NCI-H69 (cell line): ENCODE data around the gene WASHC4.
"Not testable (repeated sequence)": the region's sequence is repeated elsewhere in the genome, so short reads cannot be mapped to it uniquely, and the experiment has no call there.

Experiments
- DNase-seq: peaks from one replicate; lab custom pipeline; 2025; lab: John Stamatoyannopoulos, UW

The WASHC4 gene

DNA sequence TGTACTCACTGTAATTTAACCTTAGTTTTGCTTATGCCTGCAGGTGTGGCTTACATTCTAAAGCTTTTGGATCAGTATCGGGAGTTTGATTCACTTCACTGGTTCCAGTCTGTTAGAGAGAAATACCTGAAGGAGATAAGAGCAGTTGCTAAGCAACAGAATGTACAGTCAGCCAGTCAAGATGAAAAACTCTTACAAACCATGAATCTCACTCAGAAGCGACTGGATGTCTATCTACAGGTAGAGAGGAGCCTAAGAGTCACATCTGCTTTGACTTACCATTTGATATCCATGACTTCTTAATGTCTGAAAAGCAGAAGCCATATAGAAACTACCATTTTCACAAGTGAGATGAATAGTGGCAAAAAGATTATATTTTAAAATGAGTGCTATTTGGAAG, 56.5 kb downstream of the WASHC4 start:
- no peak for DNase-seq

DNA sequence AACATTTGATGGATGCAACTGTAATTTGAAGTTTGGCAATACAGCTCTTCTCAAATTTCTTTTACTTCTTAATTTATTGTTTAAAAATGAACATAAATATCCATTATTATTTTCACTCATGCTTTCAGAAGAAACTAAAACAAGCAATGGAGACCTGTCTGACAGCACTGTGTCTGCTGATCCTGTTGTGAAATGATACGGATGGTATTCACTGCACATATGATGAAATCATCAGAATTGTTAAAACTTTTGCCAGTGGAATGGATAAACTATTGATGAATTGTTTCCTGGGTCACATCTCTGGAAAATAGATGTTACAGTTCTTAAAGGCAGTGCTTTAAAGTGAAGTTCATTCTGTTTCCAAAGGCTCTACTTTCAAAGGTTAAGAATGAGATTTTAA, 59.2 kb downstream of the WASHC4 start:
- DNase-seq = no peak

DNA sequence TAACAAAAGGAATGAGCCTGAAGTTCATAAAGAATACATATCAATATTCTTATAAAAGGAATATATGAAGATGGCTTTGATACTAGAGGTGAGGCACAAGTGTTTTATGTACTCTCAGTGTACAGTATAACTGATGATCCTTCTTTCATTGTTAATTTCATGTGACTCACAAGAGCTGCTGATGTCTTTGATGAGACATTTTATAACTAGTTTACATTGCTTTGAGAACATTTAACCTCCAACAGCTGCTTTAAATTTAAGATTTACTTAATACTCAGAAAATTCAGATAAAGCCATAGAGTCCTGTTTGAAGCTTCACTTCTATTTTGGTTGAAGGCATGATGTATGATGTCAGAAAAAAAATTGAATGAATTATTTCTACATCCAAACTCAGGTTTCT, 59.8 kb downstream of the WASHC4 start:
- no peak for DNase-seq

DNA sequence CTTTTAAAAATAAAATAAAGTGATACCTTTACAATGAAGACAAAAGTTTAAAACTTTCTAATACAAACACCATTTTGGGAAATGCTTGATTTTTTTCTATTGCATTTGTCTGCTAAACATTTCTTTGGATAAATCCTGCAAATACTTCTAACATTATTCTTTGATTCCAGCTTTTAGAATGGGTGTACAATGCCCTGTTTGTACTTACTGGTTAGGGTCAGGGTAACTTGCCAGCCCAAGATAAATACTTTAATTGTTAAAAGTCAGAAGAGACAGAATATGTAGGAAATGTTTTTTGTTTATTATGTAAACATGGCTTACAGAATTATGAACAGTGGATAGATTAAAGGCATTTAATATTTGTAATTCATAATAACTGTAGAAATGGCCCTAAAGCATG, 60.5 kb downstream of the WASHC4 start:
- DNase-seq = no peak

DNA sequence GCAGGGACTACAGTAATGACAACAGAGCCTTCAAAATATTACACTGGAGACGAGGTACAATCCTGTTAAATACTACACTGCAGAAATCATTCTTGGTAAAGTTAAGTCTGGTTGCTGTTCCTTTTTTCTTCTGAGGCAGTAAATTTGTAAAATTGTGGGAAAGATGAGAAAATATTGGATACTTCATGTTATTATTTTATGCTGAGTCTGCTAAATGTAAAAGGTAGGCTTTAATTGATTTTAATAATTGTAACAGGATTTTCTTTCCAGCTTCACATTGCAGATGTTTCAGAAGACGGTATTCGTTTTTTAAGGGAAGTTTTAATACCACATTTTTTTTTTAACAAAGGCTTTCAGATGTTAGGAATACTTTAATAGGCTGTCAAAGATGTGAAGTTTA, 62.6 kb downstream of the WASHC4 start:
- DNase-seq = no peak

DNA sequence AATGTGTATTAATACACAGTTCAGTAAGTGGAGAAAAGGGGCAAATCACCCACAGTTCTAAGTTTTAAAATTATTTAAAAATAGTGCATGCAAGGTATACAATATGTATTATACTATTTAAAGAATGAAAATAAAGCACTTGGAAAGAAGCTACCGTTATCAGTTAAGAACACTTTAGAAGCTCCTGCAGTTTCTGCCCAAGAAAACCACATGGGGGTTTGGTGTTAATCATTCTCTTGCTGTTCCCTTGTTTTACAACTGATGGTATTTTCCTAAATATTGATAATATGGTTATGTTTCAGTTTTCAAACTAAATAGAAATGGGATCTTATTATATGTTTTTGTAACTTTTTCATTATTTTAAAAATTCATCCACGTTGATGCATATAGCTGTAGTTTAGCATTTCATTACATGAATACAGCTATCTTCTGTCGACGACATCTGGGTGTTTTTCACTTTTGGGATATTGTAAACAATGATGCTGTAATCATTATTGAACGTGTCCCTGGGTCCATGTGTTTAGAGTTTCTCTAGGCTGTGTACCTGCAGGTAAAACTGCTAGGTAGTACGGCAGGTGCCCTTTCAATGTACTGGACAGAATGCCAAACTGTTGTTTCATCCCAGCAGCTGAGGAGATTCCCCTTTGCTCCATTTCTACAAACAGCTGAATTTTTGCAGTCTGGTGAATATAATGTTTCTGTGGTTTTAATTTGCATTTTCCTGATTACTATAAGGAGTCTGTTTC, 64.3 kb downstream of the WASHC4 start:
- no peak for DNase-seq

DNA sequence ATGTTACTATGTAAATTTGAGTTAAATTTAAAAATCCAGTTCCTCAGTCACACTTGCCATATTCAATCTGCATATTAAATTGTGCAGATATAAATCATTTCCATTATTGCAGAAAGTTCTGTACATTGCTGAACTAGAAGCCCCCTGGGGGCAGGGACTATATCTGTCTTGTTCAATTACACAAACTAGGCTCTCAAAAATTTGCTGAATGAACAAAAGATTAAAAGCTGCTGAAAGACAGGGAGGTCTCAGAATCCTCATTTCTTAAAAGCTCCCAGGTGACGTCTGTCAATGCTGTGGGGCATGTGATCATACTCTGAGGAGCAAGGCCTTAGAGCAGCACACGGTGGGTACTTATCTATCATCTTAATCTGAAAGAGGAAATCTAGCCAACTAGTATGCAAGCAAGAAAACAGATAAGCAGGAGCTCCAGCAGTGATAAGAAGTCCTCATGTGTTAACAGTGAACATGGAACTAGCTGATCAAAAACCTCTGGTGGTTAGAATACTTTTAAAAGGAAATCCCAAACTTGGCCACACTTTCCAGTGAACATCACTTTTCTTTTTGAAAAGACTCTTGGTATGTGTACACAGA, 68.0 kb downstream of the WASHC4 start:
- DNase-seq = no peak

DNA sequence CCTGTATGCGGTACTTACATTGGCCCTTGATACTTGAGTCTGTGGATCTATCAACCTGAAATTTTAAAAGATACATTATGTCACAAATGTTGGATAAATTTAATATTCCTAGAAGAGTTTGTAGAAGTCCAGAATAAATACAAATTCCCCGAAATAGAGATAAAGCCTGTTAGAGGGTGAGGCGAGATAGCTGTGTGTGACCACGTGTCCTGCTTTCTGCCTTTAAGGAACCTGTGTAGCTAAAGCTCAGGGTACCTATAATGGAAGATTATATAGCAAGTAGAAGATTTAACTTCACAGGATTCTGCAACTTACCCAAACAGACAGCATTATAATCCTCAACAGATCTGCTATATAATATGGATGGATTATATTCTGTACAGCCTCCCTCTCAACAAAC, 69.7 kb downstream of the WASHC4 start:
- no peak for DNase-seq

DNA sequence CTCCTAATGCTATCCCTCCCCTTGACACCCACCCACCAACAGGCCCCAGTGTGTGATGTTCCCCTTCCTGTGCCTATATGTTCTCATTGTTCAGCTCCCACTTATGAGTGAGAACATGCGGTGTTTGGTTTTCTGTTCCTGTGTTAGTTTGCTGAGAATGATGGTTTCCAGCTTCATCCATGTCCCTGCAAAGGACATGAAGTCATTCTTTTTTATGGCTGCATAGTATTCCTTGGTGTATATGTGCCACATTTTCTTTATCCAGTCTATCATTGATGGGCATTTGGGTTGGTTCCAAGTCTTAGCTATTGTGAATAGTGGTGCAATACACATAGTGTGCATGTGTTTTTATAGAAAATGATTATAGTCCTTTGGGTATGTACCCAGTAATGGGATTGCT, 71.6 kb downstream of the WASHC4 start:
- not testable (repeated sequence) for DNase-seq

DNA sequence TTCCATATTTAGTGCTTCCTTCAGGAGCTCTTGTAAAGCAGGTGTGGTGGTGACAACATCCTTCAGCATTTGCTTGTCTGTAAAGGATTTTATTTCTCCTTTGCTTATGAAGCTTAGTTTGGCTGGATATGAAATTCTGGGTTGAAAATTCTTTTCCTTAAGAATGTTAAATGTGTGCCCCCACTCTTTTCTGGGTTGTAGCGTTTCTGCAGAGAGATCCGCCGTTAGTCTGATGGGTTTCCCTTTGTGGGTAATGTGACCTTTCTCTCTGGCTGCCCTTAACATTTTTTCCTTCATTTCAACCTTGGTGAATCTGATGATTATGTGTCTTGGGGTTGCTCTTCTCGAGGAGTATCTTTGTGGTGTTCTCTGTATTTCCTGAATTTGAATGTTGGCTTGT, 75.9 kb downstream of the WASHC4 start:
- DNase-seq = not testable (repeated sequence)

DNA sequence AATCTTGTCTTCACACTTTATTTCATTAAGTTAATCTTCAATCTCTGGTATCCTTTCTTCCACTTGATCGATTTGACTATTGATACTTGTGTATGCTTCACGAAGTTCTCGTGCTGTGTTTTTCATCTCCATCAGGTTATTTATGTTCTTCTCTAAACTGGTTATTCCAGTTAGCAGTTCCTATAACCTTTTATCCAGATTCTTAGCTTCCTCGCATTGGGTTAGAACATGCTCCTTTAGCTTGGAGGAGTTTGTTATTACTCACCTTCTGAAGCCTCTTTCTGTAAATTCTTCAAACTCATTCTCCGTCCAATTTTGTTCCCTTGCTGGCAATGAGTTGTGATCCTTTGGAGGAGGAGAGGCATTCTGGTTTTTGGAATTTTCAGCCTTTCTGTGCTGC, 76.4 kb downstream of the WASHC4 start:
- not testable (repeated sequence) for DNase-seq

DNA sequence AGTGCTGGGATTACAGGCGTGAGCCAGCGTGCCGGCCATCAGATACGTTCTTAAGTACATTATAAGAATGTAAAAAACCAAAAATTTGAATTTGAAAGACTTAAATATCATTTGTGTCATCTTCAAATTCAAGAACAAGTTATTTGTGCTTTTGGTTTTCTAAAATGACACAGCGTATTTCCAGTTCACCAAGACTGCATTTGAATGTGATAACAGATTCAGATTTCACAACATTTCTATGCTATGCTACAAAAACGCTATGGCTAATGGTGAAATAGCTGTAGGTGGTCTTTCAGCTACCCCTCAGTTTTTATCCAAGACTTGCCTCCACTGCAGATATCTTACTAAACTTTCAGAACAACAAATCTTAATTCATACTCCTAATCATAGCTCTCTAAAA, 81.8 kb downstream of the WASHC4 start:
- no peak for DNase-seq

DNA sequence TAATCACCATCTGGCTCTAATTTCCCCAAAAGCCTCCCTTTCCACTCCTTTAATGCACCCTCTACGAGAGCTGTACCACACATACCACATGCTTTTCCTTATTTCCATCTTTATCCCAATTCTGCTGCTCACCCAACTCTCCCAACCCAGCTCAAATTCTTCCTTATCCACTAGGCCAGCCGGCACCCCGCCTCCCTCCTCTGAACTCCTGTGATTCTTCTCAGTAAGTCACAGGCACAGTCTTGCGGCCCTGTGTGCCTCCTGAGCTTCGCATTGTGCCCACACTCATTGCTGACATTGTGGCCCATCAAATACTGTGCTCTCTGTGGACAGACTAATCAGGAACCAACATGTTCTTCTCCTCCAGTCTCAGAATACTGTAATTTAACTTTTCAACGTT, 83.0 kb downstream of the WASHC4 start:
- no peak for DNase-seq

DNA sequence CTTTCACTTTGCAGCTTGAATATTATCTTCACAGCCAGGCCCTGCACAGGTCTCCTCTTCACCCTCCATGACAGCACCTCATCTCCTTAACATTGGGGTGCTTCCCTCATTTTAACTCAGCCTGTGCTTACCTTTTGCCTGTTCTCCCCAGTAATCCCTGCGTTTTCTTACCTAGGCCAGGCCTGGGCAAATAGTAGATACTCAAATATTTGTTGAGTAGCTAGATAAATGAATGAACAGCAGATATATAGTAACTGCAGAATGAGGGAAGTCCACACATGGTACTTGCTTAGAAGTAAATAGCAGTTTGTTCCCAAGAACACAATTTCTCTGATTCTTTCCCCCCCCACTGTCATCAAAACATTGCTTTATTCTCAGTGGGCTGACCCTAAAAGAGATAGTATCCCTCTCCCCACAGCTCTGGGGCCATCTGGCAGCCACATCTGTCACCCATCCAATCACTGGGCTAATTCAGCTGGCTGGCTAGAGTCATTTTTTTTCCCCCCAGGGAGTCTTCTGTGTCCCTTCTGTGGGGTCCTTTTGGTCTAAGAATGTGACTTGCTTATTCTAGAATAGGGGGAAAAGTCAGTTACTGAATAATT, 85.2 kb downstream of the WASHC4 start:
- peak; percentile 45 for DNase-seq

DNA sequence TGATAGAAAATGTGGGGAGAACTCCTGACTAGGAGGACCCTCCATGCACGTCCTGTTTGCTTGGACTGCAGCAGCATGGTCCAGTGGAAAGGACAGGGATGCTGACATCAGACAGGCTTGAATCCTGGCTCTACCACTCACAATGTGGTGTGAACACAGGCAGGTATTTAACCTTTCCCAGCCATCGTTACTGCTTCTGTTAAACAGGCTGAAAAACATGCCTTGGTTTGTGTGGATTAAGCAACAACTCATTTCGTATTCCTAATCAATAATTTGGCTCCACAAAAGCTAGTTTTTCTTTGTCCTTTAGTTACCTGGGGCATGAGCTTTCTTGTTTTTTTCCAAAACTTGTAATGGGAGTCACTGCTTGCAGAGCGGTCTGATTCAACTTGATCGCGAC, 87.4 kb downstream of the WASHC4 start:
- no peak for DNase-seq

DNA sequence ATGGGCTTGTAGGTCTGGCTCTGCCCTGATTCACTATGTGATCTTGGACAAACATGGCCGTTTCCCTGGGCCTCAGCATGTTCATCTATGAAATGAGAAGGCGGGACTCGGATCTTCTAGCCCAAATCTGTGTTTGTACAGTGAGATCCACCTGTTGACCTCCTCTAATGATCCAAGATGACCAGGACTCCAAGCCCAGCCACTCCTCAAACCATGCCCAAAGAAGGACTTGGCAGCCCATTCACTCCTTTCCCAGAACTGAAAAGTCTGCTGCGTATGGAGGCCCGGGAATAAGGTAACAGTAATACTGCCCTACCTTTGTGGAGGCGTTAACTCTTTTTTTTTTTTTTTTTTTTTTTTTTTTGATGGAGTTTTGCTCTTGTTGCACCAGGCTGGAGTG, 88.6 kb downstream of the WASHC4 start:
- DNase-seq = no peak

DNA sequence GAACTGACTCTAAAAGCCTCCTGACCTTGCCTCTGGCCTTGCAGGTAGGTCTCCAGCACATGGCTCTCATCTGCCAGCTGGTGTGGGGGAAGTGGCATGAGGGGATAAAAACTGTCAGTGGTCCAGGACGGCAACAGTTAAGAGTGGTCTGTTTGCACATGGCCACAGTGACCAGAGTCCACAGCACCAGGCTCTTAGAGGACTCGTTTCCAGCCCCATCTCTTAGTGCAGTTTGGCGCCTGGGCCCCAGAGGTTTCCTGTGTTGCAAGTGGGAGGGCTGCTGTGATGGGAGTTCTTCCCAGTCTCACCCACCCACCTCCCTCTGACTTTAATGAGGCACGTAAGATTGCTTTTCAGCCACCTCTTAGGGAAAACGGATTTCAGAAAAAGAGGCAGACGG, 91.4 kb downstream of the WASHC4 start:
- no peak for DNase-seq

DNA sequence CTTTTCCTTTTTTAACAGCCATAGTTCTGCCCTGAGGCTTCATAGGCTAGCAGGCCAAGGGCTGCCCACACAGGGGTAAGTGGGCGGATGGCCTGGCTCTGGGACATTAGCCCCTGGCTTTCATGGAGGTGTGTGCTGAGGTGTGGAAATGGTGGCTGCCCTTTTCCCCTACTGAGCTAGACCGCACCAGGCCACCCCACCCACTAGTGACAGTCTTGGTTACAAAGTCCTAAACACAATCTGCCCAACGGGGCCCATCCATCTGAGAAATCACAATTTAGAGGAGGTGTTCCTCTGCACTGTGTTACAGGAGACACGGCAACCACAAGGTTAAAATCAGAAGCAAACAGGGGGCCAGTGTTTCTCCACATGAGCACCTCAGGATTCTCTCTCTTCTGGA, 92.9 kb downstream of the WASHC4 start:
- no peak for DNase-seq

DNA sequence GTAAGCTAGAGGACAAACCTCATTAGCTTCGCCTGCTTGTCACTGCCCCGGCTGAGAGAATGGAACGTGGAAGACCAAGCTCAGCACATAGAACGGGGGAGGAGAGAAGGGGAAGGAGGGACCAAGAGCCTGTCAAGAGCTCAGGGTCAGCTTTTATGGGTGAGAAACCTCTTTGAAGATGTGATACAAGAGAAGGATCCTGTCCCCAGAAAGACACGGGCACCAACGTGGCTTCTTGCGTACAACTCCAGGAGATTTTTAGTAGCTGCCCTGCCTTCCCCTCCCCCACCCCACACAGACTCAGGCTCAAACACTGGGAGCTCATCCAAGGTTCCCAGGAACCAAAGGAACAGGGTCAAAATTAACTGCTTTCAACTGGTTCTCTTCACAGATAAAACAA, 93.8 kb downstream of the WASHC4 start:
- DNase-seq = no peak

DNA sequence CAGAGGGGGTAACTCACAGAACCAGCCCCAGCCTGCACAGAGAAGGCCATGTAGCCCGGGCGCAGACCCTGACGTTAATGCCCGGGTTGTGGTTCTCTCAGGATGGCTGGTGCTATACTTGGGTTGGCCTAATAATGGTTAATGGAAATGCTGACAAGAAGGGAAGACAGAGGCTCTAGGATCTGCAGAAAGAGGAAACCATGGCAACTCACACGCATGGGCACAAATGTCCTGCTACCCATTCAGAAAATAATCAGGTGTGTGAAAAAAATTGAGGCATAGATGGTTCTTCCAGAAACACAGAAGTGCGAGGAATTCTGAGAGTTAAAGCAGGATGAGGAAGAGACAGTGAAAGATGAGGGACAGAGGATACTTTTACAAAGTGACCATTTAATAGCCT, 94.7 kb downstream of the WASHC4 start:
- DNase-seq = no peak

DNA sequence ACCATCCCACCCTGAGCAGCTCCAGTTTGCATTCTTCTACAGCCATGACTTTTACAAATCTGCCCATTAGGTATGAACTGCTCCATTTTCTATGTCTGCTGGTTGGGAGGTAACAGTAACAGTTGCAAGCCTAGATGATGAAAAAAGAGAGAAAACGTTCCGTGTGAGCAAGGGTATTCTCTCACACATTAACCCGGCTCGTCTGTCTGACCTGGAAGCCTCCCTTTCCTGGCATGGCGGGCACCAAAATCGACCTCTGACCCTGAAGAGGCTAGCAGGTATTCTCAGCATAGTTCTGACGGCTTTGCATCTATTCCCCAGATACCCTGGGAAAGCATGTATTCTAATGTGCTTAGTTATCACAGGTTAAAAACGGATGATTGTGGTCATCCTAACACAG, 96.6 kb downstream of the WASHC4 start:
- DNase-seq = no peak

DNA sequence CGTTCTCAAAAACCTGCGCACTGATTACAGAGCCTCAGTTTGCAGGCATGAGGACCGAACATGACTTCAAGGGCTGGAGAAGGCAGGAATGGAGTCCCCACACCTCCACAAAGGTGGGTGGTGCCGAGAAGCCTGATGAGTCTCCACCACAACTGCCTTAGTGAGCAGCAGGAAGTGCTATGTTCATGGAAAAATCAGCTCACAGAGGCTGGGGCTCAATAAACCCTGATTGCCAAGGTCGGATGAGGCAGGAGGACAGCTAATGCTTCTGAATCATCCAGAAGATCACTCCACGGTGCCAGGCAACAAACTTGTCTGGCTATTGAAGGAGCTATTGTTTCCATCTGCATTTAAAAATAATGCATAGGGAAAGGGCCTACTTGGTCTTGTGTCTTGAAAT, 97.4 kb downstream of the WASHC4 start:
- no peak for DNase-seq

DNA sequence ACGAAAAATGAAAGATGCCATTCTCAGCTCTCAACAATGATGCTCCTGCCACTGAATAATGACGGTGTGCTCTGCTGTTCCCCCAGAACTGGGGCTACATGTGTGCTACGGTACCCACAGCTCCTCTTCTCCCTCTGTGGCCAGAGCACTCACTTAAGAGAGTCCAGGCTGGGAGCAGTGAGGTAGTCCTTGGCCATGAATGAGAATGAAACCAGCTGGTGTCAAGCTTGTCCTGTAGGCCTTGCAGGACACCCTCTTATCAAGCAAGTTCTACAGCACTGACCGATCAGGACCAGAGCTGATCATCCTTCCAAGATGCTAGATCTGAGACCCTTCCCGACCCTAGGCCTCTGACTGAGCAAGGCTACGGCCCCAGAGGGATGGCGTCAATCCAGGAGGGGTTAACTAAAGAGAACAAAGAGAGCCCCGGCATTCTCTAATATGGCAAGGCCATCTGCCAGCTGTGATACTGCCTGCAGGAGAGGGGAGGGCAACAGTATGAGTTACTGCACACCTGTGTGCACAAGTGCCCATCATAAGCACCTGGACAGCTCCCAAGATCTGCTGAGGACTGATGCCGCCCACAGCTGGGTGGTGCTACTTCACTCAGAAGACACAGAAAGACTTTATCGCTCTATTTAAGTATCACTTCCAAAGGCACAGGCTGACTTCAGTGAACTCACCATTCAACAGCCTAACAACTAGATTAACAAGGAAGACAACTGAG, 98.0 kb downstream of the WASHC4 start:
- peak; percentile 76 for DNase-seq
